Measurements from ENCODE around the gene SPATS1.

SPATS1 gene

GRCh38 chr6:44309092-44309491 lies 33.4 kb upstream of the SPATS1 start:
- no peaks in the 10 kb centered on the region for H3K27me3 ChIP-seq (ENCODE audit: insufficient read depth, low read length)
- peaks cover 67% of the 10 kb centered on the region for H3K36me3 ChIP-seq (ENCODE audit: insufficient read depth, low read length)
- H3K4me2 ChIP-seq (ENCODE audit: low read length): no peak overlapping the region
- no peak overlapping the region for H3K4me3 ChIP-seq (ENCODE audit: low read depth, low read length, poor library complexity, severe bottlenecking)
- H3F3A ChIP-seq (ENCODE audit: insufficient read depth, low read length): no peaks in the 10 kb centered on the region
- H3K9me3 ChIP-seq (ENCODE audit: low read length): no peaks in the 10 kb centered on the region
- H3K4me1 ChIP-seq (ENCODE audit: insufficient read depth, low read length, severe bottlenecking): peaks cover 11% of the 10 kb centered on the region
- H4K20me1 ChIP-seq (ENCODE audit: insufficient read depth, low read length): no peaks in the 10 kb centered on the region
- no peak overlapping the region for H3K9ac ChIP-seq (ENCODE audit: low read length)
- no peaks in the 10 kb centered on the region for H3K79me2 ChIP-seq (ENCODE audit: insufficient read depth, low read length)
- TF ChIP-seq CTCF (IDR thresholded peaks at IDR 0.05; ENCODE audit: low read length): no peak
- H2AFZ ChIP-seq (ENCODE audit: low read length): no peak overlapping the region
- no peak overlapping the region for H3K27ac ChIP-seq (ENCODE audit: low read depth, low read length, poor library complexity, severe bottlenecking)
- H3K9me2 ChIP-seq (ENCODE audit: low read depth, low read length): no peaks in the 10 kb centered on the region

GRCh38 chr6:44309631-44310030 lies 32.8 kb upstream of the SPATS1 start:
- Histone ChIP-seq H3F3A (ENCODE audit: insufficient read depth, low read length) (no peaks in the 10 kb centered on the region), H3K4me3 (ENCODE audit: low read depth, low read length, poor library complexity, severe bottlenecking) (no peak overlapping the region), H3K4me1 (ENCODE audit: insufficient read depth, low read length, severe bottlenecking) (peaks cover 11% of the 10 kb centered on the region), H3K27ac (ENCODE audit: low read depth, low read length, poor library complexity, severe bottlenecking) (no peak overlapping the region), H3K9ac (ENCODE audit: low read length) (no peak overlapping the region), H3K9me3 (ENCODE audit: low read length) (no peaks in the 10 kb centered on the region), H3K4me2 (ENCODE audit: low read length) (no peak overlapping the region), H3K79me2 (ENCODE audit: insufficient read depth, low read length) (no peaks in the 10 kb centered on the region), H3K36me3 (ENCODE audit: insufficient read depth, low read length) (peaks cover 62% of the 10 kb centered on the region), H3K9me2 (ENCODE audit: low read depth, low read length) (no peaks in the 10 kb centered on the region), H2AFZ (ENCODE audit: low read length) (no peak overlapping the region), H3K27me3 (ENCODE audit: insufficient read depth, low read length) (no peaks in the 10 kb centered on the region), H4K20me1 (ENCODE audit: insufficient read depth, low read length) (no peaks in the 10 kb centered on the region)
- no peak for TF ChIP-seq EZH2 (IDR thresholded peaks at IDR 0.05; ENCODE audit: borderline replicate concordance, low read length)
- no peak for TF ChIP-seq CTCF (IDR thresholded peaks at IDR 0.05; ENCODE audit: low read length)

- H2AFZ ChIP-seq (ENCODE audit: low read length): no peak overlapping the region
- no peak overlapping the region for H3K9ac ChIP-seq (ENCODE audit: low read length)
- H3K9me3 ChIP-seq (ENCODE audit: low read length): no peaks in the 10 kb centered on the region
- H3K36me3 ChIP-seq (ENCODE audit: insufficient read depth, low read length): peaks cover 57% of the 10 kb centered on the region
- no peak overlapping the region for H3K27ac ChIP-seq (ENCODE audit: low read depth, low read length, poor library complexity, severe bottlenecking)
- H3F3A ChIP-seq (ENCODE audit: insufficient read depth, low read length): no peaks in the 10 kb centered on the region
- no peak overlapping the region for H3K4me2 ChIP-seq (ENCODE audit: low read length)
- H4K20me1 ChIP-seq (ENCODE audit: insufficient read depth, low read length): no peaks in the 10 kb centered on the region
- H3K9me2 ChIP-seq (ENCODE audit: low read depth, low read length): no peaks in the 10 kb centered on the region
- H3K79me2 ChIP-seq (ENCODE audit: insufficient read depth, low read length): no peaks in the 10 kb centered on the region
- no peaks in the 10 kb centered on the region for H3K27me3 ChIP-seq (ENCODE audit: insufficient read depth, low read length)
- H3K4me1 ChIP-seq (ENCODE audit: insufficient read depth, low read length, severe bottlenecking): peaks cover 11% of the 10 kb centered on the region
- H3K4me3 ChIP-seq (ENCODE audit: low read depth, low read length, poor library complexity, severe bottlenecking): no peak overlapping the region
- TF ChIP-seq CTCF (IDR thresholded peaks at IDR 0.05; ENCODE audit: low read length) (no peak), EZH2 (IDR thresholded peaks at IDR 0.05; ENCODE audit: borderline replicate concordance, low read length) (no peak)
These were observed 32.2 kb upstream of the SPATS1 start for GRCh38 chr6:44310241-44310640.
